ENCODE measurements around the gene WBP2NL.

Gene WBP2NL

DNA sequence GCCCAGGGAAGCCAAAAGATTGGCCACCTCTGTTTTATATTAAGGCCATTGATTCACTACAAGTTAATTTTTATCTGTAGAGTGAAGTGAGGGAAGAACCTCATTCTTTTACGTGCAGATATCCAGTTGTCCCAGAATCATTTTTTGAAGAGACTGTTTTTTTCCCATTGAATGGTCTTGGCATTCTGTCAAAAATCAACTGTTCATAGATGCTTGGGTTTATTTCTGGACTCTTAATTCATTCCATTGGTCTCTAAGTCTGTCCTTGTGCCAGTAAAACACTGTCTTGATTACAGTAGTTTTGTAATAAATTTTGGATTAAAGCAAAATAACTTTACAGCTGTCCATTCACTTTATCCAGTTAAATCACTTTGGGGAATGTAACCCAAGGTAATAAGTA lies 26.8 kb downstream of the WBP2NL start:
- DNase-seq (ENCODE audit: low read depth in 4 of 4, low spot score in 1 of 4) = no peak

DNA sequence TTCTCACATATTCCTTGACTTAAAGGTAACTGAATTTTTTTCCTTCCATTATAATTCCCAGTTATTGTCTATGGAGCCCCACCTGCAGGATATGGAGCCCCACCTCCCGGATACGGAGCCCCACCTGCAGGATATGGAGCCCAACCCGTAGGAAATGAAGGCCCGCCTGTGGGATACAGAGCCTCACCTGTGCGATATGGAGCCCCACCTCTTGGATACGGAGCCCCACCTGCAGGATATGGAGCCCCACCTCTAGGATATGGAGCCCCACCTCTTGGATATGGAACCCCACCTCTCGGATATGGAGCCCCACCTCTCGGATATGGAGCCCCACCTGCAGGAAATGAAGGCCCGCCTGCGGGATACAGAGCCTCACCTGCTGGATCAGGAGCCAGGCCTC lies 28.1 kb downstream of the WBP2NL start:
- DNase-seq (ENCODE audit: low read depth in 4 of 4, low spot score in 1 of 4) = no peak

GRCh38 chr22:42033263-42034181 lies 34.9 kb downstream of the WBP2NL start:
- DNase-seq (ENCODE audit: low read depth in 4 of 4, low spot score in 1 of 4) = no peak

- no peak for DNase-seq (ENCODE audit: low read depth in 4 of 4, low spot score in 1 of 4)
These were observed 36.7 kb downstream of the WBP2NL start for GRCh38 chr22:42035256-42035655.

DNA sequence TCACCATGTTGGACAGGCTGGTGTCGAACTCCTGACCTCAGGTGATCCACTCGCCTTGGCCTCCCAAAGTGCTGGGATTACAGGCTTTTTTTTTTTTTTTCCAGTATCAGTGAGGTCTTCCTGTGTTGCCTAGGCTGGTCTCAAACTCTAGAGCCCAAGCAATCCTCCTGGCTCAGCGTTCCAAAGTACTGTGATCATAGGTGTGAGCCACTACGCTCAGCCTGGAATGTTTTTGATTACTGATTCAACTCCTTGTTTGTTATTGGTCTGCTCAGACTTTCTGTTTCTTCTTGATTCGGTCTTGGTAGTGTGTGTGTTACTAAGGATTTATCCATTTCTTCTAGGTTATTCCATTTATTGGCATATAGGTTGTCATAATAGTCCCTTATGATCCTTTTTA lies 40.7 kb downstream of the WBP2NL start:
- DNase-seq (ENCODE audit: low read depth in 4 of 4, low spot score in 1 of 4) = no peak

DNA sequence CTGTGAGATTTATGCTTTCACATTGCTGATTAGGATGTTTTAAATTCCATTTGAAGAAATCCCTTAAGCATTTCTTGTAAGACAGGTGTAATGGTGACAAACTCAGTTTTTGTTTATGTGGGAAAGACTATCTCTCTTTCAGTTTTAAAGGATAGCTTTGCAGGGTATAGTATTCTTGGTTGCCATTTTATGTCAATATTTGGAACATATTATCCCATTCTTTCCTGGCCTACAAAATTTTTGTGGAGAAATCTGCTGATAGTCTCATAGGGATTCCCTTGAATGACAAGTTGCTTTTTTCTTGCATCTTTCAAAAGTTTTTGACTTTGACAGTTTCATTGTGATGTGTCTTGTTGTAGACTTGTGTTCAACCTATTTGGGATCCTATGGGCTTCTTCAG lies 43.2 kb downstream of the WBP2NL start:
- no peak for DNase-seq (ENCODE audit: low read depth in 4 of 4, low spot score in 1 of 4)

DNA sequence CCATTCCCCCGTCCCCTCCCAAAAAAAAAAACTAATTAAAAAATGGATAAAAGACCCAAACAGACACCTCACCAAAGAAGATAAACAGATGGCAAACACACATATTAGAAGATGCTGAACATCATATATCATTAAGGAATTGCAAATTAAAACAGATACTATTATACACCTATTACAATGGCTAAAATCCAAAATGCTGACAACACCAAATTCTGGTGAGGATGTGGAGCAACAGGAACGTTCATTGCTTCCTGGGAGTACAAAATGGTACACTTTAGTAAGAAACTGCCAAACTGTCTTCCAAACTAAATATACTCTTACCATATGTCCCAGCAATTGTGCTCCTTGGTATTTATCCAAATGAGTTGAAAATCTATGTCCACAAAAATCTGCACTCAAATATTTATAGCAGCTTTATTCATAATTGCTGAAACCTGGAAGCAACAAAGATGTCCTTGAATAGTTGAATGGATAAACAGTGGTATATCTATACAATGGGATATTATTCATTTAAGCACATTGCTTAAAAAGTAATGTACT lies 52.1 kb downstream of the WBP2NL start:
- no peak for DNase-seq (ENCODE audit: low read depth in 4 of 4, low spot score in 1 of 4)

DNA sequence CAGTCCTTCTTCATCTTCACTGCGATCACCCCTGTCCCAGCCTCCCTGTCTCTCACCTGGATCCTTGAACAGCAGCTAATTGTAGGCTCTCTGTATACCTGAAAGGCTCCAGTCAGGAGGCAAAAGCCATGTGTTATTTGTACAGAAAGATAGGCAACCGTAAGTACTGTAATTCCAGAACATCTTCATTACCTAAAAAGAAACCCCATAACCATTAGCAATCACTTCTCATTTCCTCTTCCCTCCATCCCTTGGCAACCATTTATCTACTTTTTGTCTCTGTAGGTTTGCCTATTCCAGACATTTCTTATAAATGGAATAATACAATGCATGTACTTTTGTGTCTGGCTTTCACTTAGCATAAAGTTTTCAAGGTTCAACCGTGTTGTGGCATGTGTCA lies 54.2 kb downstream of the WBP2NL start:
- DNase-seq (ENCODE audit: low read depth in 4 of 4, low spot score in 1 of 4) = no peak

- DNase-seq (ENCODE audit: low read depth in 4 of 4, low spot score in 1 of 4) = no peak
These were observed 58.3 kb downstream of the WBP2NL start for GRCh38 chr22:42056757-42057511.

DNA sequence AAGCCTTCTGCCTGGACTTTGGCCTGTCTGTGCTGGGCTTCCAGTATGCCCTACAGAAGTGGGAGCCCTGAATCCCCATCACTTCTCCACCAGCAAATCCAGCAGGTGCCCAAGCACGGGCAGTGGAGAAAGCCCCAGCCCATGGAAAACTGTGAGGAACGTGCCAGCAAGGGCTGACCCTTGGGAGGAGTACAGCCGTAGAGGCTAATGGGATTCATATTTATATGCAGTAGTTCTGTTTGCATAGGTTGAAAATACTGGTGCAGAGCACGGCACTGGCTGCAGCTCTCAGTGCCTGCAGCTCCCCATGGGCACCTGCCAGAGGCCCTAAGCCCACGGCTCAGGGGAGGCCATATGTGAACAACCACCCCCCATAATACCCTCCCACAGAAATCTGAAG lies 61.9 kb downstream of the WBP2NL start:
- DNase-seq (ENCODE audit: low read depth in 4 of 4, low spot score in 1 of 4) = no peak

DNA sequence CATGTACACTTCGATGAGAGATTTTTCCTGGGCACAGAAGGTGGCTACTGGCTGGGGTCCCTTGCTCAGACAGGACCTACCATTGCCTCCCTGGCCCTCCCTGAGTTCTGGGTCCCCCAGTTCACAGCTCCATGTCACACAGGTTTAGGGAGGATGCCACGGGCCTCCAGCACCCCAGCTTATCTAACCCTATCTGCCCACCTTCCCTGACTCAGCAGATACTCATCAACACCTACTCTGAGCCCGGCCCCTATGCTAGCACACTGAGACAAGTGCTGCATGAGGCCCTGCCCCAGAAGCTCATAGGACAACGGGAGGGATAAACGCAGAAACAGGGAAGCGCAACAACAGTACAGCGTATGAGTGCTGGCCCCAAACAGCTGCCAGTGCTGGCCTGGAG lies 62.5 kb downstream of the WBP2NL start:
- no peak for DNase-seq (ENCODE audit: low read depth in 4 of 4, low spot score in 1 of 4)

GRCh38 chr22:42062506-42063170 lies 64.0 kb downstream of the WBP2NL start:
- no peak for DNase-seq (ENCODE audit: low read depth in 4 of 4, low spot score in 1 of 4)

GRCh38 chr22:42064629-42065028 lies 66.0 kb downstream of the WBP2NL start:
- no peak for DNase-seq (ENCODE audit: low read depth in 4 of 4, low spot score in 1 of 4)

- no peak for DNase-seq (ENCODE audit: low read depth in 4 of 4, low spot score in 1 of 4)
These were observed 67.0 kb downstream of the WBP2NL start for GRCh38 chr22:42065438-42066125.

DNA sequence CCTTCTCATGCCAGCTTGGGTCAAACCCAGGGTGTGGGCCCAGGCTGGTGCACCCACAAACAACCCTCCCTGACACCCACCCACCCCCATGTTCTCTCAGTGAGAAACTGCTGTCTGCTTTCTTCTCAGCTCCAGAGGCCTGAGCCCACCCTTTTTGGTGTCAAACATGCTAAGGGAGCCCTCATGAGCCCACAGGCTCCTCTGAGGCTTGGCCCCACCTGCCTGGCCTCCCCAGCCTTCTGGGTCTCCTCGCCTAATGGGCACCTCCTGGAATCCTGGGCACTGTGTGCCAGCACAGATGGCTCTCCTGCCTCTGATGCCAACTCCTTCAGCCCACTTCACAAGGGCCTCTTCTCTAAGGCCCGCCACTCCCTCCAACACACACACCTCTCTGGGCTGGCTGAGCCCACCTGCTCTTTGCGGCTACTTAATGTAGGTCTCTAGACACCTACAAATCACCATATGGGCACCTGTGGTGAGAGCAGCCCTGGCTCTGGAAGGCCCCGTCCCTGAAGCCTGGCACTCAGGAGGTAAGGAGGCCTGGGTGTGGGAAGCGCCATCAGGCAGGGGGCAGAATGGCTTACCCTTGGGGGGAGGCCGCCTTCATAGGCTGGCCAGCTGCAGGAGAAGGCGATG lies 67.7 kb downstream of the WBP2NL start:
- DNase-seq (ENCODE audit: low read depth in 4 of 4, low spot score in 1 of 4) = no peak

- DNase-seq (ENCODE audit: low read depth in 4 of 4, low spot score in 1 of 4) = no peak
These were observed 68.3 kb downstream of the WBP2NL start for GRCh38 chr22:42066937-42067336.

- DNase-seq (ENCODE audit: low read depth in 4 of 4, low spot score in 1 of 4) = no peak
These were observed 69.2 kb downstream of the WBP2NL start for GRCh38 chr22:42067671-42068251.

- DNase-seq (ENCODE audit: low read depth in 4 of 4, low spot score in 1 of 4) = no peak
These were observed 69.7 kb downstream of the WBP2NL start for GRCh38 chr22:42068291-42068690.

- DNase-seq (ENCODE audit: low read depth in 4 of 4, low spot score in 1 of 4) = no peak
These were observed 71.4 kb downstream of the WBP2NL start for GRCh38 chr22:42069801-42070516.

Data from stimulated activated CD4-positive, alpha-beta T cell treated with anti-CD3 and anti-CD28 coated beads, Interleukin-1b, Interleukin-23, amount 100 ng/mL, for 24 hours (primary cell).